ENCODE measurements around the gene ATP6V1B1.
A peak's percentile ranks its signal among the peaks of the same experiment; 100 is the strongest.

The ATP6V1B1 gene

DNA sequence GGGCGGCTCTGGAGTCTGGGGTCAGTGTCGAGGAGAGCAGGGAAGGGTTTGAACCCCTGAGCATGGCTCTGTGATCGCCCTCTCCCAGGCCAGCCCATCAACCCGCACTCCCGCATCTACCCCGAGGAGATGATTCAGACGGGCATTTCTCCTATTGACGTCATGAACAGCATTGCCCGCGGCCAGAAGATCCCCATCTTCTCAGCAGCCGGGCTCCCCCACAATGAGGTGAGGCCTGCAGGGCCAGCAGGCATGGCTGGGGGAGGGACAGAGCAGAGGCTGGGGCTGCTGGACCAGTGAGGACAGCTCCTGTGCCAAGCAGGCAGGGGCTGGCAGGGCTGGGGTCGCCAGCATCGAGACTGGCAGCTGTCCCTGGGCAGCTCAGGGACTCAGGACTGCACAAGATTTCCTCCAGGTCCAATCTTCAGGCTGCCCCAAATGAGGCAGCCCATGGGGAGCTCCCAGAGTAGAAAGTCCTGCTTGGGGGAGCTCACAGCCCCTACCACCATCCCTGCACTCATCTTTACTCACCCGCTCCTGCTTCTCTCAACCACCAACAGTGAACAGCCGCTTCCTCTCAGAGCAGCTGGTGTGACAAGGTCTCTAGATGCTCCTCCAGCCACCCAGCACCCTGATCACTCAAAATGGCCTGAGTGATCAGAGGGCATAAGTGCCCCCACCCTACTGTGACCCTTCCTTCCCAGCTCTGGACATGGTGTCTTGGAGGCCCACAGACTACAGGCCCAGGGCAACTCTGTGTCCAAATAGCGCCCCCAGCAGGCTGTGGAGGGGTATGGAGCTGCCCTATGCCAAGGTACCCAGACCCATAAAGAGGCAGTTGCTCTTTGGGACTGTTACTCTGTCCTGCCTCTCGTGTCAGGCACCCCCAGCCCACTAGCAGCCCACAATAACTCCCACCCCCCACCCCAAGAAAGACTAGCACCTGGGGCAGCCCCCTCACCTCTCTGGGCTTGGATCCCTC, 24.4 kb downstream of the ATP6V1B1 start:
- DNase-seq: peak in 7 of 42 donors; percentile 0 to 26 (median 7)
- intact Hi-C loops (cut with DNase I): no loop called here

GRCh38 chr2:70960833-70961647, 25.3 kb downstream of the ATP6V1B1 start:
- intact Hi-C loops (cut with DNase I): no loop called here
- peak in 11 of 42 donors; percentile 1 to 34 (median 8) for DNase-seq

DNA sequence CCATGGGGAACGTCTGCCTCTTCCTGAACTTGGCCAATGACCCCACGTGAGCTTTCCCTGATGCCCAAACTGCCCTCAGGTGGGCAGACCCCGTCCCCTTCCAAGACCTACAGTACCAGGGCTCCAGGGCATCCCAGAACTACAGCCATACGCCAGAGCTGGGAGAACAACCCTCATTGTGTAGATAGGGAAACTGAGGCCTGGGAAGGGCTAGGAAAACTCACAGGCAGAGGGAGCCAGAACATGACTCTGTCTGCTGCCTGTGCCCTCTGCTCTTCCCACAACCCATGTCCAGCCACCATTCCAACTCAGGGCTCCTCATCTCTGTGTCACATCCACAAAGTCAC, 25.9 kb downstream of the ATP6V1B1 start:
- DNase-seq: peak in 6 of 42 donors; percentile 2 to 15 (median 10)
- intact Hi-C loops (cut with DNase I): no loop called here

GRCh38 chr2:70962211-70962884, 26.6 kb downstream of the ATP6V1B1 start:
- DNase-seq: peak in 11 of 42 donors; percentile 1 to 24 (median 10)
- intact Hi-C loops (cut with DNase I): no loop called here

DNA sequence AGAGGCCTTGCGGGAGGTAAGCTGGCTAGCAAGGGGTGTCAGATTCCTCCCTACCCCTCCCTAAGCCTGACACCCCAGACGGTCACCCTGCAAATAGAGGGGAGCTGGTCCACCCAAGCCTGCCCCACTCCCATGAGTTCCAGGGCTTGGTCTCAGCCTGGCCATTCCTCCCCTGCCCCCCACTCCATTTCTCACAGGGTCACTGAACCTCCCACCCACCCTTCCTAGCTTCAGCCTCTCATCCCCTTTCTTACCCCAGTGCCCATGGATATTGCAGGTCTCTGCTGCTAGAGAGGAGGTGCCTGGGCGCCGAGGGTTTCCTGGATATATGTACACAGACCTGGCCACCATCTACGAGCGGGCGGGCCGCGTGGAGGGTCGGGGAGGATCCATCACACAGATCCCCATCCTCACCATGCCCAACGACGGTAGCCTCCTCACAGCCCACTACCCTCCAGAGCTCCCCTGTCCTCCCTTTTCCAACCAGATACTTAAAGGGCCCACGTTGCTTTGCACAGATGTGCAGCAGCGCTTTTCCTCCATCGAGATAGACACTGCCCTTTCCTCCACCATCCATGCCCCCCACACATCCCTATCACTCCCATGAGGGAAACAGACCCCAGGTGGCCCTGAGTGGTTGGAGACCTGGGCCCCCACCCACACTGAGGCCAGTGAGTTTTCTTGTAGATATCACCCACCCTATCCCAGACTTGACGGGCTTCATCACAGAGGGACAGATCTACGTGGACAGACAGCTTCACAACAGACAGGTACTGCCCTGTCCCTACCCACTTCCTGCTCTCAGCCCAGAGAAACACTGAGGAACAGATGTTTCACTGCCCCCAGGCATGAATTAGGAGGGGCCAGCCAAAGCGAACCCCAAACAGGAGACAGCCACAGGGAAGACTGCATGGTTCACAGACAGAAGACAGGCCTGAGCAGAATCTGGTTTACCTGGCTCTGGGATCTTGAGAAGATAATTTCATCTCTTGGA, 27.5 kb downstream of the ATP6V1B1 start:
- intact Hi-C loops (cut with DNase I): no loop called here
- DNase-seq: peak in 9 of 42 donors; percentile 0 to 24 (median 9)

DNA sequence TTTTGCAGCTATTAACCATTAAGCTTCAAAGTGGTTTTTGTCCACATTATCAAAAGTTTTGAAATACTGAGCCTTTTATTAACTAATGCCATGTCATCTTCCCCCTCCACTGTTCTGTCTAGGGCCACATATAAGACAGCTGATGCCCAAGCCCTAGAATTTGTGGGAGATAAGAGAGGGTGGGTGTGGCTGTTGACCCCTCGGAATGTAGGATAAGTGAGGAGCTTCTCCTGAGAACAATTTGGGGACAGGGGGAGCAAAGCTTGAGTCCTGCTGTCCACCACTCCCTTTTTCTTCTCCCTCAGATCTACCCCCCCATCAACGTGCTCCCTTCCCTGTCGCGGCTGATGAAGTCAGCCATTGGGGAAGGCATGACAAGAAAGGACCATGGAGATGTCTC, 28.4 kb downstream of the ATP6V1B1 start:
- intact Hi-C loops (cut with DNase I): no loop called here
- DNase-seq: peak in 2 of 42 donors; percentile 7

DNA sequence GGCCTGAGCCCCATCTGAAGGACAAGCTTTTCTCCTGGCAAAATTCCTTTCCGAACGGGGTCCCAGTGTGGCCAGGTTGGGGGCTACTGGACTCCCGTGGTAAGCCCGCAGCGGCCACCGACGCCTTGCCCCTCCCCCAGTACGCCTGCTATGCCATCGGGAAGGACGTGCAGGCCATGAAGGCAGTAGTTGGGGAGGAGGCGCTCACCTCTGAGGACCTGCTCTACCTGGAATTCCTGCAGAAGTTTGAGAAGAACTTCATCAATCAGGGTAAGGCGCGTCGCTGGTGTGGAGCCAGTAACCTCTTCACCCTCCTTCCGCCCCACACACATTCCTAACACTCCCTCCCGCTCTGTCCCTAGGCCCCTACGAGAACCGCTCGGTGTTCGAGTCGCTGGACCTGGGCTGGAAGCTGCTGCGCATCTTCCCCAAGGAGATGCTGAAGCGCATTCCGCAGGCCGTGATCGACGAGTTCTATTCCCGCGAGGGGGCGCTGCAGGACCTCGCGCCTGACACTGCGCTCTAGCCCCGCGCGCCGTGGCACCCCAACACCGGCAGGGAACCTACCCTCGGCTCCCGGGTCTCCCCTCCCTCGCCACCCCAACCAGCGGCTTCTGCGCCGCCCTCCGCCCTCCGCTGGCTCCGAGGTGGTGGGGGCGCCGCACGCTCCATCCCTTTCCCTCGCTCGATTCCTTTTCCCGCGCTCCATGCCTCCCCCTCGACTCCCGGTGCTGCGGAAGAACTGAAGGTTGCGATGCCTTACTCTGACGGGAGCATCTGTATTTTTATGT, 29.1 kb downstream of the ATP6V1B1 start:
- peak; percentile 54 to 92 (median 82) for DNase-seq
- intact Hi-C loops (cut with DNase I): no loop called here

DNA sequence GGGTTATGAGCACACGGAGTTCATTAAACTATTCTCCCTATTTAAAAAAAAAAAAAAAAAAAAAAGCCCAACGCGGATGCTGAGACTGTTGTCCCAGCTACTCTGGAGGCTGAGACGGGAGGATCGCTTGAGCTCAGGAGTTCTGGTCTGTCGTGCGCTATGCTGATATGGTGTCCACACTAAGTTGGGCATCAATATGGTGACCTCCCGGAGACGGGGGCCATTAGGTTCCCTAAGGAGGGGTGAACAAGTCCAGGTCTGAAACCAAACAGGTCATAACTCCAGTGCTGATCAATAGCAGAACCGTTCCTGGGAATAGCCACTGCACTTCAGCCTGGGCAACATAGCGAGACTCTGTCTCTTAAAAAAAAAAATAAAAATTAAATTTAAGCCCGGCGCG, 29.8 kb downstream of the ATP6V1B1 start:
- intact Hi-C loops (cut with DNase I): no loop called here
- peak in 9 of 42 donors; percentile 2 to 33 (median 21) for DNase-seq

DNA sequence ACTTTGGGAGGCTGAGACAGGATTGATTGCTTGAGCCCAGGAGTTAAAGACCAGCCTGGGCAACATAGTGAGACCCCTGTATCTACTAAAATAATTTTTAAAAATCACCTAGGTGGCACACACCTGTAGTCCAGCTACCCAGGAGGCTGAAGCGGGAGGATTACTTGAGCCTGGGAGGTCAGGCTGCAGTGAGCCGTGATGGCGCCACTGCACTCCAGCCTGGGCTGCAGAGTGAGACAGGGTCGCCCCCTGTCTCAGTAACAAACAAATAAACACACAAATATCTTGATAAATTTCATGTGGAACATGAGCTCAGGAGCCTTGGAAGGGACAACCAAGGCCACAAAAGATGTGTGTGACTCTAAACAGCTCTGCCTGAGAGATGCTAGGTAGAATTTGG, 31.0 kb downstream of the ATP6V1B1 start:
- intact Hi-C loops (cut with DNase I): no loop called here

GRCh38 chr2:70967189-70967588, 31.5 kb downstream of the ATP6V1B1 start:
- DNase-seq: peak in 1 of 42 donors; percentile 24
- intact Hi-C loops (cut with DNase I): no loop called here

More for the DNA sequence above, 31.0 kb downstream of the ATP6V1B1 start:
- DNase-seq: peak in 4 of 42 donors; percentile 0 to 18 (median 8)

DNA sequence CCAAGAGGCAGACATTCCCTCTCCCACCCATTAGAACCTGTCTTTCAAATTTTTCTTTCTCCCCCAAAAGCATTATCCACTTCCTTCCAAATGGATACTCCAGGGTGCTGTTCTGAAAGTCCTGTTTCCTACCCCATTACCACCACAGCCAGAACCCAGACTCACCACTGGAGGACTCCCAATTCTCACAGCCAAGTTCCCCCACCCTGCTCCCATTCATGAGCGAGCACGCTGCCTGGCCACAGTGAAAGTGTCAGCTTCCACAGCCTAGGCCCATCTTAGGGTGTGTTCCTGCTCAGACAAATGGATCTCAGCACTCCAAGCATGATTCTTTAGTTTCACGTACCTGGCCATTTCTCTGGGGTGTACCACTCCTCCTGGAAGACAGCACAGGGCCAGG, 38.9 kb downstream of the ATP6V1B1 start:
- peak in 5 of 42 donors; percentile 2 to 35 (median 4) for DNase-seq
- intact Hi-C loops (cut with DNase I): no loop called here

- intact Hi-C loops (cut with DNase I): no loop called here
Observed at GRCh38 chr2:70975237-70975636, 39.5 kb downstream of the ATP6V1B1 start.

DNA sequence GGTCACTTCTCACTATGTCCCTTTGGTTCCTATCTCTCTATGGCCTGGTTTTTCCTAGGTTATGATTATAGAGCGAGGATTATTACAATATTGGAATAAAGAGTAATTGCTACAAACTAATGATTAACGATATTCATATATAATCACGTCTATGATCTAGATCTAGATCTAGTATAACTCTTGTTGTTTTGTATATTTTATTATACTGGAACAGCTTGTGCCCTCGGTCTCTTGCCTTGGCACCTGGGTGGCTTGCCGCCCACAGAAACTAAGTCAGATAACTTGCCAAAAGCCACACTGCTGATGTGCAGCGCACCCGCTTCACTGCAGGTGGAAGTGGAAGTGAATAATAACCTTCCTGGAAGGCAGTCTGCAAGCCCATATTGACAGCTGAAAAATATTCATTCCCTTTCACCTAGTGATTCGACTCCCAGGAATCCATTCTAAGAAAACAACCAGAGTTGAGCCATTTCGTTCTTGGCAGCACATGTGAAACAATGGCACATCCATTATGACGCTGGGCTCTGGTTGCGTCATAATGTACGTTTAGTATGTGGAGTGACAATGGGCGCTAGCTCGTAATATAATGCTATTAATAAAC, 42.0 kb downstream of the ATP6V1B1 start:
- intact Hi-C loops (cut with DNase I): no loop called here
- peak in 5 of 42 donors; percentile 8 to 38 (median 23) for DNase-seq

More at GRCh38 chr2:70975237-70975636, 39.5 kb downstream of the ATP6V1B1 start:
- DNase-seq: peak in 3 of 42 donors; percentile 2 to 26 (median 8)

DNA sequence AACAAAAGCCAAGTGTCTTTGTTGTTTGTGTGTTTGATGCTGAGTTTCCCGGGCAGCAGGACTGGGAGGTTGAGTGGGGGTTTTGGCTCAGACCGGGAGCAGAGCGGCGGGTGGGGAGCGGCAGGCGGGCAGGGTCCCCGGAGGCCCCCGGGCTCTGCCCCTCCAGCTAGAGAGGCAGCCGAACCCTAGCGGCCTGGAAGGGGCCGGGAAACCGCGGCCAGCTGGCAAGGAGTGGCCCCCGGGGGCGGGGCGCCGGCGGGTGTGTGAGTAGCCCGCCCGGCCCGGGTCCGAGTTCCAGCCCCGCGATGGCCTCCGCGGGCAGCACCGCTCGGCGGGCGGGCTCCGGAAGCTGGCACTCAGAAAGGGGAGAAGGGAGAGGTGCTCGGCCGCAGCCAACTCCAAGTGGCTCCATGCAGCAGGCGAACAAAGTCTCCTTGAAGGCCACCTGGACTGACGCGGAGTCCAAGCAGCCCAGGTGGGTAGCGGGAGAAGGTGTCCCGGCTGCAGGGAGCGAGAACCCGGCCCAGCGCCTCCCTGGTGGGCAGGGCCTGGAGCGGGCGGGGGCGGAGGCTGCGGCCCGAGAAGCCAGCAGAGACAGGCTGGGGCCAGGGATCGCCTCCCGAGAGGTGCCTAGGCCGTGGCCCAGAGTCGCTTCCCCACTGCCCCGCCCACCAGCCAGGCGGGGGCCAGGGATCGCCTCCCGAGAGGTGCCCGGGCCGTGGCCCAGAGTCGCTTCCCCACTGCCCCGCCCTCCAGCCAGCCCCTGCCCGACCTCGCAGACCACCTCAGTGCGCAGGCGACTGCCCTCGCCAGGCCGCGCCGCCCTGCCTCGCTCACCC, 42.9 kb downstream of the ATP6V1B1 start, which contains the start of gene ANKRD53:
Gene ANKRD53, plus strand, starts transcription at position 290 of the 839 bp plus-strand sequence. Its CDS starts 16 bp downstream, at position 306.
- intact Hi-C loops (cut with DNase I): no loop called here
- DNase-seq: peak in 15 of 42 donors; percentile 4 to 48 (median 24)

DNA sequence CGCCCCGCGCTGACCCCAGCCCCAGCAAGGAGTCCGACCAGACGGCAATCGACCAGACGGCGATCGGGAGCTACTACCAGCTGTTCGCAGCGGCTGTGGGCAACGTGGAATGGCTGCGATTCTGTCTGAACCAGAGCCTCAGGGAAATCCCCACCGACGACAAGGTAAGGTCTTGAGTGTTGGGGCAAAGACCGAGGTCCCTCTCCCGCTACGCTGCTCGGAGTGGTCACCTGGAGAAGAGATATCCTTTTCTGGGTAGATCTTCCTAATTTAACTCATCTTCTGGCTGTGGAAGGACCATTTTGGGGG, 43.4 kb downstream of the ATP6V1B1 start:
- intact Hi-C loops (cut with DNase I): no loop called here
- peak in 2 of 42 donors; percentile 24 to 38 for DNase-seq

DNA sequence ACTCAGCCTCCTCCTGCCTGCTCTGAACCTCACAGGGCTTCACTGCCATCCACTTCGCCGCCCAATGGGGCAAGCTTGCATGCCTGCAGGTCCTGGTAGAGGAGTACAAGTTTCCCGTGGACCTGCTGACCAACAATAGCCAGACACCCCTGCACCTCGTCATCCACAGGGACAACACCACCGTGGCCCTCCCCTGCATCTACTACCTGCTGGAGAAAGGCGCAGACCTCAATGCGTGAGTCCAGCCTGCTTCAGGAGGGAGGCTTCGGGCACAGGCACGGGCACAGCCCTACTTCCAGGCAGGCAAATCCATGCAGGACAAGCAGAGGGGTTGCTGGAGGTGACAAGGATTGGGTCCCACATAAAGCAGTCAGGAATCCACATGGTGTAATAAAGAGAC, 43.9 kb downstream of the ATP6V1B1 start:
- intact Hi-C loops (cut with DNase I): no loop called here
- DNase-seq: peak in 4 of 42 donors; percentile 19 to 33 (median 21)
